SKM-1 (cell line): ENCODE data around the gene PSMG3.

Experiments used
- DNase-seq: peaks from one replicate; lab custom pipeline; 2025; ENCODE audit not compliant: unreplicated experiment; lab: John Stamatoyannopoulos, UW

Gene PSMG3

GRCh38 chr7:1580422-1581030, 10.7 kb upstream of the PSMG3 start:
- DNase-seq, result no peak

- DNase-seq, result peak; percentile 27
These were observed 9.9 kb upstream of the PSMG3 start for GRCh38 chr7:1579481-1580421.

- DNase-seq, result no peak
These were observed 8.7 kb upstream of the PSMG3 start for GRCh38 chr7:1578513-1578912.

DNA sequence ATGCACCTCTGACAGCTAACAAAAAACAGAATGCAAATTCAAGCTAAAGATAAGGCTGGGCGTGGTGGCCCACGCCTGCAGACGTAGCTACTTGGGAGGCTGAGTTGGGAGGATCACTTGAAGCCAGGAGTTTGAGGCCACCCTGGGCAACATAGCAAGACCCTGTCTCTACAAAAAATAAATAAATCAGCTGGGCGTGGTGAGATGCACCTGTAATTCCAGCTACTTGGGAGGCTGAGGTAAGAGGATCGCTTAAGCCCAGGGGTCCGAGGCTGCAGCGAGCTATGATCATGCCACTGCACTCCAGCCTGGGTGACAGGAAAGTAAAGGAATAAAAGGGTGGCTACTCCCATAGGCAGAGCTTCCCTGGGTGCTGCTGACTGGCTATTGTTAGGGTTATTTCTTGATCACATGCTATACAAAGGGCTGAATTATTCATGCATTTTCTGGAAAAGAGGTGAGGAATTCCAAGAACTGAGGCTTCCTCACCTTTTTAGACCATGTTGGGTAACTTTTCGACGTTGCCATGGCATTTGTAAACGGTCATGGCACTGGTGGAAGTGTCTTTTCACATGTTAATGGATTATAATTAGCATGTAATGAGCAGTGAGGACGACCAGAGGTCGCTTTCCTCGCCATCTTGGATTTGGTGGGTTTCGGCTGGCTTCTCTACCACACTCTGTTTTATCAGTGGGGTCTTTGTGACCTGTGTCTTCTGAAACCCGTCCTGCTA, 6.9 kb upstream of the PSMG3 start:
- DNase-seq, result no peak

GRCh38 chr7:1575809-1576208, 6.0 kb upstream of the PSMG3 start:
- no peak for DNase-seq

- no peak for DNase-seq
These were observed 2.4 kb upstream of the PSMG3 start for GRCh38 chr7:1572111-1572822.

- no peak for DNase-seq
These were observed 396 bp downstream of the PSMG3 start for GRCh38 chr7:1569440-1569832.

- DNase-seq, result no peak
These were observed 816 bp downstream of the PSMG3 start for GRCh38 chr7:1569016-1569415.

DNA sequence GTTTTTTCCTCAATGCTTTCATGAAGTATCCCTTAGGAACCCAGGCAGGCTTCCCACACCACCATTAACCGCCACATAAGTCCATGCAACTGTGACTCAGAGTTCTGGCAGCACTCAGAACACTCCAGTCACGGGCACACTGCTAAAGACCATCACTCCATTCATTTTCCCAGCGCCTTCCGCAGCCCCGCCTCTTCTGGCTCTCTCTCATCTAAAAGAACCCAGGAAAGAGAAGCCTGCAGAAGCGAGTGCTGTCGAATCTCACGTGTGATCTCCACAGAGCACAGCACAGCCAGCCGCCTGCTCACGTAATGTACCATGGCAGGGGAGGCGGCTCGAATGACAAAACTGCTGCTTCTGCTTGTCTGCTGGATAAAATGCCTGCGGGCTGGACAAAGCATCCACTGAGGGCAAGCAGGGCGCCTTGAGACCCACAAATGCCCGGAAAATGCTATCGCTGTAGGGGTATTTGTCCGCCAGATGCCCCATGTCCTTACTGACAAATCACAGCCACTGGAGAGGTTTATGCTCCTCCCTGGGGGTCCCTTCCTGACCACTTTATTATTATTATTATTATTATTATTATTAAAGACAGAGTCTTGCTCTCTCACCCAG, 1.8 kb downstream of the PSMG3 start:
- no peak for DNase-seq

DNA sequence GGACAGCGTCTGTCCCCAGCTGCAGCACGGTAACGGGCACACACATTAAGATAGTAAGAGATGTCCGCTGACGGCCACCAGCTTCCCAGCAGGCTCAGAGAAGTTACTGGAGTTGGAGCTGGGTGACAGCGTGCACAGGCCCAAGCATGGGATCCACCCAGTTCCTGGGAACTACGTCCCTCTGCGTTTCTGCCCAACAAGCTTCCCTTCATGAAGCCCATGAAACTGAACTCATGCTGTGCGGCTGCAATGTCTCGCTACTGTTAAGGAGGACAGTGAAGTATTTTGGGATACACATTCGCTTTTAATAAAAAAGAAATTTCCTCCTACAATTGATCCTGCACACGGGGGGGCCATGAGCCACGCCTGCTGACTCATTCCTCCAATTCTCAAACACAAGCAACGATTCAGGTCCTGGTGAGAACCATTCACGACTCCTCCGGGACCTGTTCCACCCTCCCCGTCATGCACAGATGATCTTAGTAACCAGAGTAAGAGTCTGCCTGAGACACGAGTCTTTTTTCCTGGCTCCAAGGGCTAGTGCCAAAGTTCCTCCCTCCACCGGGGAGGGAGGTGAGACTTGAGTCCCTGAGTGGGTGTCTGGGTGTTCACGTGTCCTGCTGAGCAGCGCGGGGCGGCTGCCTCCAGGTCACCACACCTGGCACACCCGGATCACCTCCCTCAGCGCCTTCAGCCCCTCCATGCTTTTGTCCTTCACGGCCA, 2.6 kb downstream of the PSMG3 start:
- DNase-seq, result no peak

DNA sequence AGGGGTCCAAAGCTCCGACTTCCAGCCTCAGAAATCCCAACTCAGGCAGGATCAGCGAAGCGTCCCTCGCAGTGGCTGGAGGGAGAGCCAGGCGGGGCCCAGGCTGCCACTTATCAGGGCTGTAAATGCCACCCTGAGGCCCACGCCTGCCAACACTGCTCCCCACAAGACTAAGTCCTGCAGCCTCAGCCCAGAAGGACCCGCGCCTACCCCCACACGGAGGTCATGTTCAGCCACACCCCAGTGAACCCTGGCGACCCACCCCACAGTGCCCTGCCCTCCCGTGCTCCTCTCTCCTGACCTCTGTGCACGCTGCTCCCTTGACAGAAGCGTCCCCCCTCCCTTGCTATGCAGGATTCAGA, 3.2 kb downstream of the PSMG3 start:
- no peak for DNase-seq

GRCh38 chr7:1564603-1565022, 5.2 kb downstream of the PSMG3 start:
- DNase-seq, result no peak

GRCh38 chr7:1563981-1564602, 5.7 kb downstream of the PSMG3 start:
- no peak for DNase-seq

GRCh38 chr7:1562597-1563051, 7.2 kb downstream of the PSMG3 start:
- no peak for DNase-seq

- DNase-seq, result no peak
These were observed 7.7 kb downstream of the PSMG3 start for GRCh38 chr7:1562116-1562515.

GRCh38 chr7:1561036-1561940, 8.5 kb downstream of the PSMG3 start:
- no peak for DNase-seq

GRCh38 chr7:1560620-1561031, 9.2 kb downstream of the PSMG3 start:
- no peak for DNase-seq
